Measurements from ENCODE around the gene OTUB2.
A peak's percentile ranks its signal among the peaks of the same experiment; 100 is the strongest.
"Not testable (repeated sequence)": the region's sequence is repeated elsewhere in the genome, so short reads cannot be mapped to it uniquely, and the experiment has no call there.

Gene OTUB2

DNA sequence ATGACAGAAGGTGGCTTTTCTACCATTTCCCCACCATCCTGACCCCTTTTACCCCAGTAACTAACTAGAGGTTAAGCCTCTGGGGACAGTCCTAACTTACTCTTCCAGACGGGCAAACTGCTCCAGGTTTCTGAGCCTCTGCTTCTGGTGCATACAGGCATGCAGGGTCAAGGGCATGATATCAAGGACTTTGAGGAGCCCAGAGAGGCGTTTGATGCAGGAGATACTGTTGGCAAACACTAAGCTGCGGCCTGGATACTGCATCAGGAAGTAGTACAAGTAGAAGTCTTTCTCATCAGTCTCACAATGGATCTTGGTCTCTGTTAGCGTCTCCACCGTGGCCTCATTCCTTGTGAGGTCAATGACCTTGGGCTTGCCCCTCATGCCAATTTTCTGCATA lies 33.9 kb downstream of the OTUB2 start:
- no peak for DNase-seq

DNA sequence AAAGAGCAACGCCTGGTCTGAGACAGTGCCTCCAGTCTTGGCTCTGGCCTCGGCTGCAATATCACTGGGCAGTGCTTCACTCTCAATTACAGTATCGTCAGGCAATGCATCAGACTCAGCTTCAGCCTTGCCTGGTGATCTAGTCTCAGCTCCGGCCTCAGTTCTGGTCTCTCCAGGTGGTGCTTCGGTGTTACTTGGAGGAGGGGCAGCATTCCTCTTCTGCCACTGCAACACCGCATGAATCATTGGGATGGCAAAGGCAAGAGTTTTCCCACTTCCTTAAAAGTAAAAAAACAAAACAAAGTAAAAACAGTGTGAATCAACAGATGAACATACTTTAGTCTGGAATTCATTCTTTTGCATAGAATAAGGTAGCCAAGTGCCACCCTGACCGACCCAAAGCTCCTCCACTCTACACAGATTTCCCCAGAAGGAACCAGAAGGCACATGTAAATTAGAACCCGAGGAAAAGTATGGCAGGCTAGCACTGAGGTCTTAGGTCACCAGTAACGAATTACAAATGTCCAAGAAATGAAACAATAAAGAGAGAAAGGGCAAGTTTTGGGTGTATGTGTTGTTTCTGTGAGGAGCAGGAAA lies 36.3 kb downstream of the OTUB2 start:
- DNase-seq: no peak

DNA sequence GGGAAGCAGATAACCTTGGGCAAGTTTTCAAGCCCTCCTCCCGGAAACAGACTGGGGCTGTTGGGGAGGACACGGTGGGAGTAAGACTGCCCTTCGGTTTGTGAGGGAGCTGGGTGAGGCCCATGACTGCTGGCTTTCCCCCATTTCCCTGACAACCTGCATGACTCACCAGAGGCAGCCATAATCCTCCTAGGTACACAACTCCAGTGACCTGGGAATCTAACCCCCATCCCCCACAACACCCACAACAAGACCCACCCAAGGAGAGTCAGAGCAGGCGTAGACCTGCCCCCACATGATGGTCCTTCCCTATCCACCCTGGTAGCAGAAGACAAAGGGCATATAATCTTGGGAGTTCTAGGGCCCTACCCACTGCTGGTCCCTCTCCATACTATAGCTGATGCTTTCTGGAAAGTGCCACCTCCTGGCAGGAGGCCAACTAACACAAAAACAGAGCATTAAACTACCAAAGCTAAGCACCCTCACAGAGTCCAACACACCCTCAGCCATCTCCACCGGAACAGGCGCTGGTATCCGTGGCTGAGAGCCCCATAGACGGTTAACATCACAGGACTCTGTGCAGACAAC lies 40.0 kb downstream of the OTUB2 start:
- DNase-seq: no peak

DNA sequence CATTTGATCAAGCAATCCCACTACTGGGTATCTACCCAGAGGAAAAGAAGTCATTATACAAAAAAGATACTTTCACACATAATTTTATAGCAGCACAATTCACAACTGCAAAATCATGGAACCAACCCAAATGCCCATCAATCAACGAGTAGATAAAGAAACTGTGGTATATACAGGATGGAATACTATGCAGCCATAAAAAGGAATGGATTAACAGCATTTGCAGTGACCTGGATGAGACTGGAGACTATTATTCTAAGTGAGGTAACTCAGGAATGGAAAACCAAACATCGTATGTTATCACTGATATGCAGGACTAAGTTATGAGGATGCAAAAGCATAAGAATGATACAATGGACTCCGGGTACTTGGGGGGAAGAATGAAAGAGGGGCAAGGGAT lies 45.9 kb downstream of the OTUB2 start:
- not testable (repeated sequence) for DNase-seq

DNA sequence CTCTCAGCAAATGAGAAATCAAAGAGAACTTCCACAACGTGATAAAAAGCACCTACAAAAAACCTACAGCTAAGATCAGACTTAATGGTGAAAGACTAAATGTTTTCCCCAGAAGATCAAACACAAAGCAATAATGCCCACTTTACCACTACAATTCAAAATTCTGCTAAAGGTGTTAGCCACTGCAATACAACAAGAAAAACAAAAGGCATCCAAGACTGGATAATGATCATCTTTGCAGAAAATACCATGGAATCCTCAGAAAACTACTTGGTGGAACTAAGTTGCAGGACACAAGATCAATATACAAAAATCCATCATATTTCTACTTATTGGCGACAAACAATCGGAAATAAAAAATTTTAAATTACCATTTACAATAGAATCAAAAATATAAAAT lies 48.4 kb downstream of the OTUB2 start:
- DNase-seq: no peak

DNA sequence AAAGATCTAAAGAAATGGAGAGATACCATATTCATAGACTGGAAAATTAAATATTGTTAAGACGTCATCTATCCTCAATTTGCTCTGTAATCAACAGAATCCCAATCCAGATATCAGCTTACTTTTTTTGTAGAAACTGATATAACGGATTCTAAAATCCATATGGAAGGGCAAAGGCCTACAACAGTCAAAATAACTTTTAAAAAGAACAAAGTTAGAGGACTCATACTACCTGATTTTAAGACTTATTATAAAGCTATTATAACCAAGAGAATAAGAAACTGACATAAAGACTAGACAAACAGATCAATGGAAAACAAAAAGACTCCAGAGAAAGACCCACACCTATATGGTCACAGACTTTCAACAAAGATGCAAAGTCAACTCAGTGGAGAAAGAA lies 48.9 kb downstream of the OTUB2 start:
- no peak for DNase-seq

DNA sequence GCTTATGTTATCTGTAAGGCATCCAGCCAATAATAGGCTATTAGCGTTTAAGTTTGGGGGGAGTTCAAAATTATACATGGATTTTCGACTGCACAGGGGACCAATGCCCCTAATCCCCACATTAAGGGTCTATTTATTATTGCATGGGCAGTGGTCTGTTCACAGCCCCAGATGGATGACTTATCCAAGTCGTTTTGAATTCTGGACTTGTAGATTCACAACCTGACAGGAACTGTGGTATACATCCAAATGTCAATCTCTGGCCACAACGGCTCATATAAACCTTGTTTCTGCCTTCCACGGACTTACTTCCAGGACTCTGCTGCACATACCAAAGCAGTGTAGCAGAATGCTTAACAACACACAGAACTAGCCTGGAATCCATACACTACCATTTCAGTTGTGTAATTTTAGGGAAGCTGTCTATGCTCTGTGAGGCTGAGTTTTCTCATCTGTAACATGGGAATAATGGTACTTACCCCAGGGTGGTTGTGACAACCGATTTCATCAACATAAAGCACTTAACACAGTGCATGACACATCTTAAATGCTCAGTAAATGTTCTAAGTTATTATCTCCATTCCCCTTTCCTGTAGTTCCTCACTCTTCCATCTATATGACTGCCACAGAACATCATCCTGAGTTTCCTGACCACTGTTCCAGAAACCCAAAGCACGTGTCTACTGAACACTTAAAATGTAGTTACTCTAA lies 51.1 kb downstream of the OTUB2 start:
- DNase-seq: no peak

DNA sequence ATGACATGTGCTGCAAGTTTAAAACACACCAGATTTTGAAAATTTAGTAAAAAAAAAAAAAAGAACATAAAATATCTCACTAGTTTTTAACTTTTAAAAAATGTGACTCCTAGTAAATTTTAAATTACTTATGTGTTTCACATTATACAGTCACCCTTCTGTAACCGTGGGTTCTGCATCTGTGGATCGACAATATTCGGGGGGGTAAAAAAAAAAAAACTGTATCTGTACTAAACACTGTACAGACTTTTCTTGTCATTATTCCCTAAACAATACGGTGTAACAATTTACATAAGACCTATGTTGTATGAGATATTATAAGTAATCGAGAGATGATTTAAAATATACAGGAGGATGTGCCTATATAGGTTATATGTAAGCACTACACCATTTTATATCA lies 51.7 kb downstream of the OTUB2 start:
- no peak for DNase-seq

DNA sequence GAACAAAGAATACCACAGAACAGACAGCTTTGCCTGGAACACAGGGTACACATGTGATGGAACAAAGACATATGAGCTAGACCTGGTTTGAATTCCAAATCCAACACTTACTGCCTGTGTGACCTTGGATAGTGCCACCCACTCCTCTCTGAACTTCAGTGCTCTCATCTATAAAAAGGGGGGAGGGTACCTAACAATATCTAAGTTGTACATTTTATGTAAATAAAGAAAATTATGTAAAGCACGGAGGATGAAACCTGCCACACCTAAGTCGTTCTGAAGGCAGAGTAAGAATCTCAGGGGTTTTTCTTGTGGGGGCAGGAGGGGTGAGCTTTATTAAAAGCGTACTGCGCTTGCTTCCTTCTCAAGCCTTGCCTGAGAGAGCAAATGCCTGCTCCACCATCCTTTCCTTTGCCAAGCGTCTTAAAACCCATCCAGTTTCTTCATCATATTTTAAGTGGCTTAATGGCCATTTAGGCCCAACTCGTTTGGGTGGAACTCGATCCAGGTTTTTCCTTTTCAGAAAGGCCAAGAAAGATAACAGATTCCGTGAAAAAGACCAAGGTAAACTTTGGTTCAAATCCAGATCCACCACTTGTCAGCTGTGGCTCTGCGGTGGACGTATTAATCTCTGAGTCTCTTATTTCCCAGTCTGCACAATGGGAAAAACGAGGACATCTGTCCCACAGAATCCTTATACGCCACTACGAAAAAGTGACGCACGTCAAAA lies 53.9 kb downstream of the OTUB2 start:
- DNase-seq: no peak

DNA sequence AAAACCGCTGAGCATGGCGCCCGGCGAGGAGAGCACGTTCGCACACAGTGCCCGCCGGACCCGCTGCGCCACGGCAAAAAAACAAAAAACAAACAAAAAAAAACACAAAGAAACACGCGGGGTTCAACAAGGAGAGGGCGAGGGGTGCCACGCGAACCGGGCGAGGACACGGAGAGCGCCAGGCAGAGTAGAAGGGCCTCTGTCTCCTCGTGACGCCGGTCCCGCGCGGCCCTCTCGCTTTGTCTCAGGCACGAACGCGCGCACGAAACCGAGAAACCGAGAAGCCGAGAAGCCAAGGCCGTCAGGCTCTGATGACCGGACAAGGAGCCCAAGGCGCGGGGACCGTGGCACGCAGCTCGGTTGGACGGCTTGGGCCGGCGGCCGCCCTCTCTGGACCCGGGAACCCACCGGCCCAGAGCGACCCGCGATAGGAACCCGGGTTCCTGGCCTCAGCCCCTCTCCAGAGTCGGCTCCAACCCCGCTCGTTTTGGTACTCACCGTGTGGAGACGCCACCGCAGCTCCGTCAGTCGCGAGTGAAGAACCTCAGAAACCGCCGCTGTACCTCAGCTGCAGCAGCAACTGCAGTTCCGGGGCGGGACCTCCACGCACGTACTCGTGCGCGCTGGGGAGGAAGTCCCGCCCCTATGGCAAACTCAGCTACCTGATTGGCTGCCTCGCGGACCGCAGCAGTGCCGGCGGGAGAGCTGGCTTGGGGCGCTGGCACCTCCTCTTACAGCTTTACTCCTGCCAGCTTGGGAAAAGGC lies 54.7 kb downstream of the OTUB2 start, which contains the start of the genes DDX24 and IFI27L1:
TSS of gene DDX24 (minus strand) at position 582 of the 765 bp plus-strand sequence. CDS start 1,460 bp downstream, outside the sequence.
TSS of gene IFI27L1 (plus strand) at position 690 of the 765 bp plus-strand sequence. CDS start 15,628 bp downstream, outside the sequence.
- peak; percentile 87 for DNase-seq

DNA sequence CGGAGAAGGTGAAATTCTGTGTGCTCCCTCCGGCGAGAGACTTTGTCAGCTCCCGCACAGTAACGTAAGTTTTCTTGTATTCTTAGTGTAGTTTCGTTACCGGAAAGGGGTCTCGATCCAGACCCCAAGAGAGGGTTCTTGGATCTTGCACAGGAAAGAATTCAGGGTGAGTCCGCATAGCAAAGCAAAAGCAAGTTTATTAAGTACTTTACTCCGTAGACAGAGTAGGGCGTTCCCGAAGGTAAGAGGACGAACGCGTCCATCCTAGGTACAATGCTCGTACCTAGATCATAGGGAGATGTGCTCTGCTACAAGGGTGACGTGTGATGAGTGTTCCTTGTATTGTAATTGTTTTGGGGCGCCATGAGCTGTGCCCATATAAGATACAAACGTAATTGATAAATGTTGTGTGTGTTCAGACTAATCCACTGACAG lies 55.3 kb downstream of the OTUB2 start:
- no peak for DNase-seq

DNA sequence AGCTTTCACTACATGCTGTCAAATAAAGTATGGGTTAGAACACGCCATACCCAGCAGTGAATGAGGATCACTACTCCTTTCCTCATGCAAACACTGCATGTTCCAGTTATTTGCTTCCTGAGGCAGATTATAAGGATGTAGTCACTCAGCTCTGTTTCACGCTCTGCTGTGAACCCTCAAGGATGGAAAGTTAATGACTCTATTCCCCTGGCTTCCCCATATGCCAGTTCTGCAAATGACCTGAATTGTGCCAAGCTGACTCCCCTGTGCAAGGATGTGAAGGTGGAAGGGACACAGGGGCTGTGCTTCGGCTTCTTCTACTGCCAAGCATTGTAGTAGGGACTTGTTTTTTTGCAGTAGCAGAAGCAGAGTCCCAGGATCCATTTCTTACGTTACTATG lies 61.8 kb downstream of the OTUB2 start:
- DNase-seq: no peak

DNA sequence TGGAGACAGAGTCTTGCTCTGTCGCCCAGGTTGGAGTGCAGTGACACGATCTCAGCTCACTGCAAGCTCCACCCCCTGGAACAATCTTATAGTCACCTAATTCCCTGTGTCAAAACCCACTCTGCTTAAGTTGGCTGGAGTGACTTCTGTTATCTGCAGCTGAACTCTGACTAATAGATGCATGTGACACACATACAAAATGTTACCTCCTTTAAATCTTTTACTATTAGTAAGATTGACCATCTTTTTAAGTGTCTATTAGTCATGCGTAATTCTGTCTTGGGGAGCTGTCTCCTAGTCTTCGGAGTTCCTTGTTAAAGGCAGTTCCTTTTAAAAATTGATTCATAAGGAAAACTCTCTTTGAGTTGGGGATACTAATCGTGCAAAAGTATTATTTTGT lies 62.4 kb downstream of the OTUB2 start:
- DNase-seq: no peak

DNA sequence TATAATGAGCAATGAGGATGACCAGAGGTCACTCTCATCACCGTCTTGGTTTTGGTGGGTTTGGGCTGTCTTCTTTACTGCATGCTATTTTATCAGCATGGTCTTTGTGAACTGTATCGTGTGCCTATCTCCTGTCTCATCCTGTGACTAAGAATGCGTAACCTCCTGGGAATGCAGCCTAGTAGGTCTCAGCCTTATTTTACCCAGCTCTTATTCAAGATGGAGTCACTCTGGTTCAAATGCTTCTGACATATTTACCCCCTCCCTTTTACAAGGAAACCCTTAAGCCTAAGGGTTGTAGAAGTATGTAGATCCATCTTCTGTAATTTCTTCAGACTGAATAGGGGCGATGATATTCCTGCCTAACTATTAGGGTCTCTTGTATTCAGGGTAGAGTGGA lies 63.3 kb downstream of the OTUB2 start:
- DNase-seq: no peak

DNA sequence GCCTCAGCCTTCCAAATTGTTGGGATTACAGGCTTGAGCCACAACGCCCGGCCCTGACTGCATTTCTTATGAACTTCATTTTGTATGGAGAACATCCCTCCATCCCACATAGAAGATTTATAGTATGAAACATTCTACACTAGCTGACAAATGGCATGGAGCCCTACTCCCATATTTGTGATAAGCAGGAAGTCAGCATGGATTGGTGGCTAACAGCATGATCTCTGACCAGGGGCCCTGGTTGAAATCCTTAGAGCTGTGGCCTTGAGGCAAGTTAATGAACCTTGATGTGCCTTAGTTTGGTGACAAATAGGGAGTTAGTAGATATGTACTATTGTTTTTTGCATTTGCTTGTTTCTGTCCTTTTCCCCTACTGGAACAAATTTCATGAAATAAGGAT lies 67.3 kb downstream of the OTUB2 start:
- no peak for DNase-seq

DNA sequence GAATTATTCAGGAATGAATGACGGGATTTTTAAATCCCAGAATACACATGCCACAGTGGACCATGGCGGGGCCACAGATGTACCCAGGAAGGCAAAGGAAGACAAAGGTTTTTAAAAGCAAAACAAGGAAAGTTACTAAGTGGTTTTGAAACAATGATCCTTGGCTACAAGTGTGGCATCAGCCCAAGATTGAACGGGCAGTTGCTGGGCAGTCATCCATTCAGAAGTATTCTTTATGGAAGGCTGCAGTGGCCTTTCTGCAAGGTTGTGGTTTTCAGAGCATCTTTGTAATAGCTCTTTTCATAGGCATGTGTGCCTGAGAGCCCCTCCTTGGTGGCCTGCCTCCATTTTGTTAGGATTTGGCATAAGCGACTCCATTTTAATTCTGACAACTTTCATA lies 71.0 kb downstream of the OTUB2 start:
- DNase-seq: no peak

All from NCI-H1092 (cell line).